Inferior parietal cortex (tissue), 1 donor: ENCODE results near the gene SUPT20H.
A peak's percentile ranks its signal among the peaks of the same experiment; 100 is the strongest.

Experiments used
- DNase-seq: peaks from one replicate; pipeline ENCODE4 v3.0.0-alpha.2; 2016; ENCODE audit errors: extremely low spot score

SUPT20H gene

DNA sequence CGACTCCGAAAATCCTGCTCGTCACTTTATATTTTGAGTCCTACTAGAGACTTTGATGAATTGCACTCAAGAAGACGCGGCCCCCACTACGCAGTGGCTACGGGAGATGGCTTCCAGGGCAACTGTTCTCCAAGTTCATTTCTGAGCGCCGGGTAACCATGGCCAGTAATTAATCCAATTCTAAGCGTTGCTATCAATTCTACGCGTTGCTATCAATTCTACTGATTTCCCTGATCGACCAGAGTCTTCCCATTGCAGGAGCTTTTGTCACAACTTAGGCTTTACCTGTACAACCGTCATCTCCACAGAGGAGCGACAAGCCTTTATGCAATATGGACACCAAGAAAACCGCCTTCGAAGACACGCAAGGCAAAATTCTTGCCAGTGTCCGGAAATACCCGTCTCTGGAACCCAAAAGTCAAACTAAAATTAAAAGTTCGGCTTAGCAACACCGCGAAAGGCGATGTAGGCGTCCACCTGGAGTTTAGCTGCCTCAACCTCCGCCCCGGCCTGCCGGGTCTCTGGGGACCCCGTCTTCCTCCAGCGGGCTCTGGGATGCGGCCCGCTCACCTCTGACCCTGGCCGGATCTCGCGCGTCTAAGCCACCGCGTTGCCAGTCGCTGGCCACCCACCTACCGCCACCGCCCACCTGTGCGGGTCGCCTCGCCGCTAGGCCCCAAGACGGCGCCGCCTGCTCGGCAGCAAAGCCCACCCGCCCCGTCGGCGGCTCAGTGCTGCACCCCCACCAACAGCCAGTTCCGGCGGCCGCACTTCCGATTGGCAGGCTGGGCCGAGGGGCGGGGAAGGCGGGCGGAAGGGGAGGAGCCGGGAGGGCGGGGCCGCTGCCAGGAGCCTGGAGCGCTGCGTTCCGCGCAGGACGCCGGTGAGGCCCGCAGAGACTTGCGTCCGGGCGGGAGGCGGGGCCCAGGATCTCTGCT lies at the start of gene SUPT20H:
TSS of gene SUPT20H (minus strand) at position 779 of the 938 bp plus-strand sequence. CDS start 8,198 bp downstream, outside the sequence.
- DNase-seq, result peak; percentile 81

- DNase-seq, result peak; percentile 90
These were observed 49.7 kb upstream of the SUPT20H start for GRCh38 chr13:37109051-37109678.

DNA sequence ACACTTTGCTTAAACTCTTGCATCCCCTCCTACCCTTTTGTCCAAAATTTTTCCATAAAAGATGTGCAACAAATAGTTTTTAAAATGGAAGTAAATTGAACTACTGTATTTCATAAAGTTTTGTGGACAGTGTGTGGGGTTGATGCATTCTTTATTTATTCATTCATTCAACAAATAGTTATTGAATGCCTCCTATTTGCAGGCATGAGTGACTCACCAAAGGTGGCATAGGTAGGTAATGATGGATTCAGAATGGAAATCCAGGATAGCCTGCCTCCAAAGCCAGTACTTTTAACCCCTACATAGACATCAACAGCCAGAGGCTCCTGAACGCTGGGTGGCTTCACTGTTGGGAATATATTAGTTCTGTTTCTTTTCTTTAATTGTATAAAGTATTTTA lies 48.4 kb upstream of the SUPT20H start:
- DNase-seq, result no peak

DNA sequence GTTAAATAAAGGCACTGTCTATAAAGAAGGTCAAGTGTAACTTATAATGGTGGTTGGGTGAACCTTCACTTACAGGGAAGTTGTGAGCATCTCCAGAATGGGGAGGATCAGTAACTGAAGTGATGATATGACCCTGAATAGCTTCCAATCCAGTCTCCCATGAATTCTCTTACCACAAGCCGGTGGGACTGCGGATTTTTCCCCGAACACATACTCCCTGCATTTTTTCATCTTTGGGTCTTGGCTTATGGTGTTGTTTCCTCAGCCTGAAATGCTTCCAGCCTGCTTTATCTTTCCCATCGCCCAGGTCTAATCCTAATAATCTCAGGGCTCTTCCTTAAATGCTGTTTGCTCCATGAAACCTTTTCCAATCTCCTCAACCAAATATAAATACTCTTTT lies 48.0 kb upstream of the SUPT20H start:
- no peak for DNase-seq

DNA sequence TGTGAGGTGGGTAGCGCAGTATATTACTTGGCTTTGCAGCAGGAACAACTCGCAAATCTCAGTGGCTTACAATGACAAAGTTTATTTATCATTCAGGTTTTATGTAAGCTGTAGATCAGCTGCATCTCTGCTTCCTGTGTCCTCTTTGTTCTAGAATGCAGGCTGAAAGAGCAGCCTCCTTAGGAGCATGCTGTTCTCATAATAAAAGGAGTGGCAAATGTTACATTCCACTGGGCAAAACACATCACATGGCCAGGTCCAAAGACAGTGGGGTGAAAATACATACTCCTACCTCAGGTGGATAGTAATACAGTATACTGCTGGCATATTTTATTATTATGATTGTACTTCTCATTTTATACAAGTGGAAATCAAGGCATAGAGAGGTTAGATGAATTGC lies 47.2 kb upstream of the SUPT20H start:
- no peak for DNase-seq

DNA sequence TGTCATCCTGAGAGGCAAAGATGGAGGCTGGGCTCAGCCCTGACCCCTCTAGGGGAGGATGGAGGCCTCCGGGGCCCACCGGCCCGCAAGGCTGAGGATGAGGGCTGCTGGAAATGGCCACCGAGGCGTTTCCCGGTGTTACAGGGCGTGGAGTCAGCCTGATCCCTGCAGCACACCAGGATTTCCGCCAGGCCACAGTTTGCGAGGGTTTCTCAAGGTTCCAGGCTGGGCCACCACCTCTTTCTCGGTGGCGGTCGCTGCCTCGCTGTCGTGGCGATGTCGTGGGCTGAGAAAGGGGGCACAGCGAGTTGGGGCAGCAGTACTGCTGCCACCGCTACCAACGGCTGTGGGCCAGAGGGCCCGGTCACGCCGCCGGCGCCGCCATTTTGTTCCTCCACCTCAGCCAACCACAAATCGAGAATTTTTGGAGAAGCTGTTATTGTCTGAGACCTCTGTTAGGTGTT lies 45.8 kb upstream of the SUPT20H start, which contains the start of gene CSNK1A1L:
TSS of gene CSNK1A1L (minus strand) at position 414 of the 464 bp plus-strand sequence. CDS start at position 6, 408 bp downstream.
- no peak for DNase-seq

- DNase-seq, result no peak
These were observed 43.4 kb upstream of the SUPT20H start for GRCh38 chr13:37102896-37103295.

DNA sequence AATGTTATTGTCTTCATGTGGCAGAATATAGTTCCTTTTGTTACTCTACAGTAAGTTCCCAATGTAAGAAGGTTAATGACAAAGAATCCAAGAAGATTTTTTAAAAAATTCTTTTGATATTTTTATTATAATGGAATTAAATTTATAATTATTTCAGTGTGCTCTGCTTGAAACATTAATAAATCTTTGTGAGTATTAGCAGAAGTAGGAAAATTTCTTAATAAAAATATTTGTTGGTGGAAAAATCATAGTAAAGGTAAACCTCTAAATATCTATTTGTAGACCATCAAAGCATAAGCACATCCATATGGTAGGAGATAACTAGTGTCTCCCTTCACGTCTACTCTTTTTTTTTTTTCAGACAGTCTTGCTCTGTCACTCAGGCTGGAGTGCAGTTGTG lies 41.7 kb upstream of the SUPT20H start:
- DNase-seq, result no peak

GRCh38 chr13:37100731-37101130 lies 41.2 kb upstream of the SUPT20H start:
- no peak for DNase-seq

GRCh38 chr13:37097076-37097475 lies 37.6 kb upstream of the SUPT20H start:
- DNase-seq, result no peak

GRCh38 chr13:37094840-37095239 lies 35.4 kb upstream of the SUPT20H start:
- DNase-seq, result no peak

DNA sequence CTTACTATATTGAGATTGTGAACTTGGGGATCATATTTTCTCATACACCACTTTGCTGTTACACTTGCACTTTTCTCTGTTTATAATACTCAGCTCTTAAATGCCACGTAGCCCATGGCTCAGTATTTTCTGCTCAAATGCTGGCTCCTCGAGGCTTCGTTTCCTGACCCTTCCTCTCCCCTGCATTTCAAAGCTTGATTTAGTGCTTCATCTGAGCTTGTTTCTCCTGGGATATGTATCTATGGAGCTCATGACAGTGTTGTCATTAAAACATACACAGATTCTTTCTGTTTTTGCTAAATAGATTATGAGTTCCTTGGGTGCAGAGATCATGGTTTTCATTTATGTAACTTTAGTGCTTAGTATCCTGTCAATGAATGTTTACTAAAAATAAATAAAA lies 34.6 kb upstream of the SUPT20H start:
- no peak for DNase-seq

DNA sequence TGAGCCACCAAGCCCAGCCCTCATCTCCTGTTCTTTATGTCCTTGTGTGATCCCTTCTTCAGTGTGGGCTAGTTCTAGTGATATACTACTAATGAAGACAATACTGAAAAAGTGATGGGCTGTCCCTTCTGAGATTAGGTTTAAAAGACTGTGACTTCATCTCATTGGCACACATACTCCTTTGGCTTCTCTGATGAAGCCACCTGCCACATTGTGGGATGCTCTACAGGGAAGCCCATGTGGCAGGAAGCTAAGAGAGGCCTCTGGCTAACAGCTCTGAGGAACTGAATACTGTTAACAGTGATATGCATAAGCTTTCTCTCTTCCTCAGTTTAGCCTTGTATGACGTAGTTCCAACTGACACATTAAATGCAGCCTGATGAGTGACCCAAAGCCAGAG lies 32.3 kb upstream of the SUPT20H start:
- DNase-seq, result no peak

DNA sequence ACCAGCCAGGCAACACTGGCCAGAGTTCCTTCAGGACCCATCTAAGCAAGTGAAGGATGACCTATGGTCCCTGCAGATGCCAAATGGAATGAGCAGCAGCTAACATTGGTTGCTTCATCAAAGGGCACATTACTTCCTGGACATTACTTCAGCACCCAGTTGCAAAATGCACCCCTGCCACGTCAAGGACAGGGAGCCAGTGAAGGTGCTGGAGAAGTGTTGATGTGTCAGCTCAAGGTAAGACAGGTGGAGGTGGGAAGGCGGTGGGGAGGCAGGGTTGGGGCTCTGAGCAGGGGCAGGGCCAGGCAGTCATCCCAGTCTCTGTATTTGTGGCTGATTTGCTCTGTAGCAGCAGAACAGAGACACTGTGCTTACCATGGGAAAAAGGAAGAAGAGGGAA lies 31.4 kb upstream of the SUPT20H start:
- DNase-seq, result no peak

- no peak for DNase-seq
These were observed 30.0 kb upstream of the SUPT20H start for GRCh38 chr13:37089495-37089894.

DNA sequence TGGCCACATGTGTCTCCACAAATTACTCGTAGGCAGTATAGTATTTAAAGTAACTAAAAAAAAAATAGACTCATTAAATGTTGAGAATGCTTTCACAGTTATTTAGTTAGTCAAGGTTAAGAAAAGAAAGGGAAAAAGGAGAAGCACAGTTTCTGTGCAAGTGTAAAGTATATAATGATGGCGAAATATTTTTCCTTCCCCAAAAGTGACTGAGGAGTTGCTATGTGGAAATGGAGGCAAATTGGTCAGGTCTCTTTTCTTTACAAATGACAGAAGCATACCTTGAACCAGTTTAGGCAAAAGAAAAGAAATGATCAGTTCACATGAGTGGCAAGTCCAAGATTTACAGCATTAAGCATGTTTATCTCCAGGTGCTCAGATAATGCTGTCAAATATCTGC lies 28.0 kb upstream of the SUPT20H start:
- no peak for DNase-seq

- no peak for DNase-seq
These were observed 26.1 kb upstream of the SUPT20H start for GRCh38 chr13:37085606-37086005.

DNA sequence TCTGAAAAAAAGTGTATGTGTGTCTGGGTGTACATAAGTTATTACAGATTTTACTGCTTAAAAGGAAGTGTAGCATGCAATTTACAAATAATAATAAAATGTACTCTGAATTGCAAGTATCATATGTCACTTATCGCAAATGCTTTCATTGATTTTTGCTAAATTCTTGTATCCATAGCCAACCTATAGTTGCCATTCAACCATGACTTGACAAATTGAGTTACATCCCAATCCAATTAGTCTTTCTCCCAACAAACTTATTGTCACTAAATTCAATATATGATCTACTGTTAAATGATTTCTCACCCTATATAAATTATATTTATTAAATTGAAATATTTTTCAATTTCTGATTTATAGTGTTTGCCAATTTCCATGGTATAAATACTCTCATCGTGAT lies 17.3 kb upstream of the SUPT20H start:
- DNase-seq, result no peak

DNA sequence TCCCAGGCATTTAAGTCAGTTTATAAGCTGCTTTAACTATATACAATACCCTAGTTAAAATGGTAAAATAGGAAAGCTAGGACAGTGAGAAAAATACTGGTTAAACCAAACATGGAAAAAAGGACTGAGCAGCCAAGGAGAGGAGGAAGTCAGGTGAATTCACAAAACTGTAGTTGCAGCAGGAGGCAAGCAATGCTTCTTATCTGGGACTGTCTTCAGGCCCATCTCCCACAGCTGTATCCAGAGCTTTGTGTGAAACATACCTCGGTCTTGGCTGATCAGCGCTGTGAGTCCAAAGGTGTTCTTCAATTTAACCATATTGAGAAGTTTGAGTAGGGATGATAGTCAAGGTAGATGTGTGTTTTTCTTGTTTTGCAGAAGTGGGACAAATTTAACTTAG lies 15.7 kb upstream of the SUPT20H start:
- no peak for DNase-seq

DNA sequence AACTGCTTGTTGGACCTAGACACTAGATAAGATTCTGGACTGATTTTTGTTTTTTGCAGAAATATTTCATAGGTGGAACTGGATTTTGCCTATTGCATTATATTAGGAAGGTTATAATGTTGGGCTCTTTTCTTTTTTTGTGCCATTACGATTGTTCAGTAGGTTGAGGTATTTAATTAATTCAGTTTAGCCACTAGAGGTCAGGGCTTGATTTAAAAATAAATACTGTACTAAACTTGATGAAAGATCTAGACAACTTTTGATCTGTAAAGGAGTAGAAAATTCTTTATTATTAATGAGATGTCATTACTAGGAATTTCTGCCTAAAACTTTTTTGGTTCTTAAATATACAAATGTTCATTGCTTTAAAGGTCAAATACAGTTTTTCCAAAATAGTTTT lies 15.2 kb upstream of the SUPT20H start:
- peak; percentile 38 for DNase-seq

DNA sequence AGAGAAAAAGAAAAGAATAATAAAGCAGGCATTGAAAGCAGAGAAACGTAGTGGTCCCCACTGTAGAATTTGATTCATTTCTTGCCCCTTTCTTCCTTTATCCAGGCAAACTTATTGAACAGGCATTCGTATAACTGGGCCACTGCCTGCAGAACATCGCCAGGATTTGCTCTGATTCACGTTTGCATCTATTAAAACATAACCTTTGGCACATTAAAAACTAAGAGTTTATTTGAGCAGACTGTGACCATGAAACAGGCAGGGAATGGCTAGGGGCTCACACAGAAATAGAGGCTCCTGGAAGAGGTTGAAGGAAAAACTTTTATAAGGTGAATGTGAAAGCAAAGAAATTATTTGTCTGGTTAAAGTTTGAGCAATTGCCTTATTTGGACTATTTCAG lies 12.5 kb upstream of the SUPT20H start:
- no peak for DNase-seq

GRCh38 chr13:37070956-37071355 lies 11.5 kb upstream of the SUPT20H start:
- no peak for DNase-seq

GRCh38 chr13:37070145-37070695 lies 10.7 kb upstream of the SUPT20H start:
- DNase-seq, result no peak
